ENCODE measurements around the gene BCAM.

DNA sequence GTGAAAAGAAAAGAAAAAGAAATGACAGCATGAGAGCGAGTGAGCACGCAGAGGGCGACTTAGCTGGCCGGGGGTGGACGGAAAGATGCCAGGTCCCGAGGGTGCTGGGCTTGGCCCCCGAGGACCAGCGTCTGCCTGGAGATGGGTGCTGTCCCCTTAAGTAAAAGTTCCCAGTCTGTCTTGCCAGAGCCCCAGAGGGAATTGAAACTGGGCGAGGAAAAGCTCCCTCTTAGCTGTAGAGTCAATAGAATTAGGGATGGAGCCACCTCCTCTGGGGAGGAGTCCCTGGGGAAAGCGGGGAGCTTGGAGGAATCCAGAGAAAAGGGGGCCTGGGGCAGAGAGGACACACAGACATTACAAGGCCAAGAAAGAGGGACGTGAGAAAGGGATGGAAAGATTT, 13.3 kb downstream of the BCAM start:
- TF ChIP-seq, protein P1, sequence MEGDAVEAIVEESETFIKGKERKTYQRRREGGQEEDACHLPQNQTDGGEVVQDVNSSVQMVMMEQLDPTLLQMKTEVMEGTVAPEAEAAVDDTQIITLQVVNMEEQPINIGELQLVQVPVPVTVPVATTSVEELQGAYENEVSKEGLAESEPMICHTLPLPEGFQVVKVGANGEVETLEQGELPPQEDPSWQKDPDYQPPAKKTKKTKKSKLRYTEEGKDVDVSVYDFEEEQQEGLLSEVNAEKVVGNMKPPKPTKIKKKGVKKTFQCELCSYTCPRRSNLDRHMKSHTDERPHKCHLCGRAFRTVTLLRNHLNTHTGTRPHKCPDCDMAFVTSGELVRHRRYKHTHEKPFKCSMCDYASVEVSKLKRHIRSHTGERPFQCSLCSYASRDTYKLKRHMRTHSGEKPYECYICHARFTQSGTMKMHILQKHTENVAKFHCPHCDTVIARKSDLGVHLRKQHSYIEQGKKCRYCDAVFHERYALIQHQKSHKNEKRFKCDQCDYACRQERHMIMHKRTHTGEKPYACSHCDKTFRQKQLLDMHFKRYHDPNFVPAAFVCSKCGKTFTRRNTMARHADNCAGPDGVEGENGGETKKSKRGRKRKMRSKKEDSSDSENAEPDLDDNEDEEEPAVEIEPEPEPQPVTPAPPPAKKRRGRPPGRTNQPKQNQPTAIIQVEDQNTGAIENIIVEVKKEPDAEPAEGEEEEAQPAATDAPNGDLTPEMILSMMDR (conservative IDR thresholded peaks at IDR 0.05 in 1 of 2, IDR thresholded peaks at IDR 0.05 in 1 of 2; ENCODE audit: low read depth in 1 of 2, low read length in 2 of 2): no peak
- no peak for TF ChIP-seq EZH2 (IDR thresholded peaks at IDR 0.05; ENCODE audit: low read length, missing control alignments)
